T-cell (primary cell): ENCODE results near the gene RALB. TPM values are rescaled to one million over a fixed set of nuclear protein-coding genes. Genes with fewer than 3 reads are reported as not detected.

ENCODE experiments used
- ATAC-seq, 4 experiments: fragments of 200-7000 bp in 3 of 4; fragments of 150-1000 bp in 1 of 4; cut with Tn5 transposase; replicated peaks in 1 of 4; 1 replicate in 3 of 4; 2 replicates in 1 of 4; pipeline ENCODE4 v1.10.0; 2021; ENCODE audit warnings: moderate library complexity in 3 of 4, mild to moderate bottlenecking in 2 of 4, moderate number of reproducible peaks in 1 of 4
- CTCF ChIA-PET, 2 donors: fragments of 300-600 bp; sonication (Branson Sonifier 250); formaldehyde crosslinking; loops; one replicate each; lab custom pipeline; 2022; ENCODE audit warnings: antibody characterized with exemption in 2 of 2; lab: Charles Lee
- POLR2A ChIA-PET, 2 donors: fragments of 300-600 bp; sonication (Branson Sonifier 250); formaldehyde crosslinking; loops; one replicate each; lab custom pipeline; 2022; ENCODE audit warnings: antibody characterized with exemption in 2 of 2; lab: Charles Lee
- DNase-seq, 35 experiments: peaks; one replicate each; pipeline versions ENCODE4 v3.0.0 to v3.0.0-alpha.2; 2013 to 2023
- H3K27ac ChIP-seq: one replicate; pipeline ENCODE4 v1.5.1; 2013; ENCODE audit warnings: low read length
- H3K27me3 ChIP-seq, 2 experiments: replicated peaks in 1 of 2; 1 replicate in 1 of 2; 2 replicates in 1 of 2; pipeline versions ENCODE4 v1.6.1 to v1.7.0; 2013; ENCODE audit warnings: low read length in 1 of 2, mixed read lengths in 1 of 2; ENCODE audit not compliant: control insufficient read depth in 2 of 2, insufficient read depth in 2 of 2; ENCODE audit errors: extremely low read depth in 1 of 2
- H3K36me3 ChIP-seq, 2 donors: 1 replicate in 1 of 2; 2 replicates in 1 of 2; pipeline versions ENCODE4 v1.6.1 to v1.7.0; 2013; ENCODE audit warnings: low read length in 1 of 2; ENCODE audit not compliant: control insufficient read depth in 2 of 2, insufficient read depth in 1 of 2; ENCODE audit errors: extremely low read depth in 1 of 2
- H3K4me1 ChIP-seq, 2 experiments: 1 replicate in 1 of 2; 2 replicates in 1 of 2; pipeline versions ENCODE4 v1.6.1 to v1.7.0; 2013; ENCODE audit warnings: low read length in 2 of 2, mixed read lengths in 1 of 2; ENCODE audit not compliant: insufficient read depth in 2 of 2, control insufficient read depth in 1 of 2; ENCODE audit errors: extremely low read depth in 1 of 2
- H3K4me3 ChIP-seq, 2 donors: 1 replicate in 1 of 2; 2 replicates in 1 of 2; pipeline versions ENCODE4 v1.5.1 to v1.7.0; 2013; ENCODE audit warnings: mild to moderate bottlenecking in 2 of 2, low read length in 1 of 2, moderate library complexity in 1 of 2; ENCODE audit not compliant: control insufficient read depth in 1 of 2; ENCODE audit errors: extremely low read depth in 1 of 2
- H3K9me3 ChIP-seq: 2 replicates; pipeline ENCODE4 v1.7.0; 2013
- H3K27ac Mint-ChIP-seq, 2 donors: one replicate each; pipeline ENCODE4 v1.8.0; 2020 to 2021; ENCODE audit warnings: mild to moderate bottlenecking in 2 of 2, mixed read lengths in 2 of 2
- H3K27me3 Mint-ChIP-seq, 2 donors: one replicate each; pipeline ENCODE4 v1.8.0; 2021 to 2022; ENCODE audit warnings: mixed read lengths in 2 of 2
- H3K36me3 Mint-ChIP-seq: one replicate; pipeline ENCODE4 v1.8.0; 2021; ENCODE audit warnings: mixed read lengths
- H3K4me1 Mint-ChIP-seq, 3 donors: one replicate each; pipeline ENCODE4 v1.8.0; 2020 to 2022; ENCODE audit warnings: mixed read lengths in 3 of 3, mild to moderate bottlenecking in 1 of 3
- H3K4me3 Mint-ChIP-seq, 3 donors: one replicate each; pipeline ENCODE4 v1.8.0; 2020 to 2022; ENCODE audit warnings: mild to moderate bottlenecking in 3 of 3, mixed read lengths in 3 of 3, moderate library complexity in 3 of 3
- H3K9me3 Mint-ChIP-seq, 3 donors: one replicate each; pipeline ENCODE4 v1.8.0; 2020 to 2022; ENCODE audit warnings: mixed read lengths in 3 of 3
- WGBS: methylation state at CpG from one replicate; pipeline ENCODE4 v1.1.5; 2013; ENCODE audit warnings: missing lambda C conversion rate; ENCODE audit not compliant: insufficient coverage; 5-methylcytosine and 5-hydroxymethylcytosine counted together
- total RNA-seq, 35 experiments: library from RNA in 6 of 35; stranded (reverse) in 6 of 35; fragments of 120-200 nt in 1 of 35; gene quantifications; one replicate each; pipeline versions ENCODE4 v1.2.1 to v1.2.4 and lab custom pipeline; 2013 to 2026

RALB gene
- total RNA-seq, 5 donors from 2014 or later (not counting 1 experiment from before 2014, with no cell fraction given), result 10.3 to 20.1 (median 12.9) TPM

GRCh38 chr2:120206022-120206581, 46.5 kb upstream of the RALB start:
- ChIA-PET POLR2A (no interaction called here), CTCF (no interaction called here)
- WGBS, result 61% methylated on average over 7 of the region's 8 CpGs
- H3K4me3 ChIP-seq, result no peak overlapping the region
- H3K36me3 ChIP-seq, result no peaks in the 10 kb centered on the region
- Mint-ChIP-seq H3K4me1 (peaks cover 0 to 6% (median 4%) of the 10 kb centered on the region in 3 donors), H3K36me3 (no peaks in the 10 kb centered on the region), H3K4me3 (no peak overlapping the region), H3K27me3 (no peaks in the 10 kb centered on the region), H3K27ac (no peak overlapping the region), H3K9me3 (no peaks in the 10 kb centered on the region)
- no peak overlapping the region for H3K27ac ChIP-seq
- H3K27me3 ChIP-seq, result no peaks in the 10 kb centered on the region
- peak in 2 of 4 experiments; percentile 33 to 38 for ATAC-seq
- peaks cover 0 to 15% of the 10 kb centered on the region in 2 experiments for H3K4me1 ChIP-seq
- DNase-seq, result peak in 5 of 35 experiments; percentile 17 to 39 (median 23)
- H3K9me3 ChIP-seq, result no peaks in the 10 kb centered on the region

GRCh38 chr2:120208381-120209353, 44.0 kb upstream of the RALB start:
- WGBS, result 91% methylated on average over 6 of the region's 10 CpGs
- Histone ChIP-seq H3K9me3 (no peaks in the 10 kb centered on the region), H3K27ac (no peak overlapping the region)

GRCh38 chr2:120209427-120210269, 43.0 kb upstream of the RALB start:
- DNase-seq, result no peak
- H3K27me3 ChIP-seq, result no peaks in the 10 kb centered on the region
- H3K9me3 Mint-ChIP-seq, result no peaks in the 10 kb centered on the region
- H3K27me3 Mint-ChIP-seq, result no peaks in the 10 kb centered on the region
- no peaks in the 10 kb centered on the region for H3K36me3 ChIP-seq
- H3K4me1 ChIP-seq, result peaks cover 0 to 15% of the 10 kb centered on the region in 2 experiments
- H3K9me3 ChIP-seq, result no peaks in the 10 kb centered on the region
- H3K27ac ChIP-seq, result peak overlapping the region; percentile 40
- H3K27ac Mint-ChIP-seq, result peak overlapping the region; percentile 60 to 83
- peaks cover 0 to 6% (median 6%) of the 10 kb centered on the region in 3 donors for H3K4me1 Mint-ChIP-seq
- ChIA-PET POLR2A (no interaction called here), CTCF (no interaction called here)
- H3K36me3 Mint-ChIP-seq, result peaks cover 3% of the 10 kb centered on the region
- WGBS, result 81% methylated on average over 7 of the region's 12 CpGs
- no peak overlapping the region for H3K4me3 Mint-ChIP-seq
- H3K4me3 ChIP-seq, result no peak overlapping the region
- peak in 2 of 4 experiments; percentile 17 to 38 for ATAC-seq

More at GRCh38 chr2:120208381-120209353, 44.0 kb upstream of the RALB start:
- Histone ChIP-seq H3K4me1 (peaks cover 0 to 15% of the 10 kb centered on the region in 2 experiments), H3K4me3 (no peak overlapping the region), H3K27me3 (no peaks in the 10 kb centered on the region), H3K36me3 (no peaks in the 10 kb centered on the region)
- Mint-ChIP-seq H3K4me1 (peaks cover 0 to 6% (median 6%) of the 10 kb centered on the region in 3 donors), H3K9me3 (no peaks in the 10 kb centered on the region), H3K4me3 (no peak overlapping the region), H3K27ac (no peak overlapping the region), H3K36me3 (peaks cover 3% of the 10 kb centered on the region), H3K27me3 (no peaks in the 10 kb centered on the region)
- ChIA-PET POLR2A (interaction anchor here in 1 of 2 donors (0.6 kb wide), 2 partner anchors 25 to 111 kb away, joined by 3 to 6 read pairs; no protein-coding TSS in a partner anchor), CTCF (interaction anchor here in 1 of 2 donors (0.7 kb wide), 1 partner anchor 555 kb away, joined by 6 read pairs; no protein-coding TSS in a partner anchor)
- DNase-seq, result no peak
- no peak for ATAC-seq

- no peaks in the 10 kb centered on the region for H3K9me3 Mint-ChIP-seq
- no peak overlapping the region for H3K4me3 Mint-ChIP-seq
These were observed 42.4 kb upstream of the RALB start for GRCh38 chr2:120210270-120210693.

GRCh38 chr2:120218181-120218580, 34.5 kb upstream of the RALB start:
- 96% methylated on average over 4 of the region's 5 CpGs for WGBS
- H3K27ac ChIP-seq, result no peak overlapping the region
- Mint-ChIP-seq H3K27me3 (no peaks in the 10 kb centered on the region), H3K36me3 (peaks cover 45% of the 10 kb centered on the region), H3K4me3 (no peak overlapping the region), H3K9me3 (peaks cover 0 to 11% (median 6%) of the 10 kb centered on the region in 3 donors), H3K4me1 (peaks cover 28 to 38% (median 37%) of the 10 kb centered on the region in 3 donors), H3K27ac (no peak overlapping the region)
- DNase-seq (peak in 2 of 35 experiments; percentile 7 to 22), ATAC-seq (no peak)
- no peaks in the 10 kb centered on the region for H3K27me3 ChIP-seq
- ChIA-PET POLR2A (no interaction called here), CTCF (no interaction called here)
- peaks cover 0 to 19% of the 10 kb centered on the region in 2 experiments for H3K4me1 ChIP-seq
- H3K36me3 ChIP-seq, result peaks cover 0 to 4% of the 10 kb centered on the region in 2 donors
- H3K4me3 ChIP-seq, result no peak overlapping the region
- H3K9me3 ChIP-seq, result no peaks in the 10 kb centered on the region

More at GRCh38 chr2:120210270-120210693, 42.4 kb upstream of the RALB start:
- CTCF ChIA-PET, result no interaction called here
- no peak overlapping the region for H3K4me3 ChIP-seq
- peaks cover 3% of the 10 kb centered on the region for H3K36me3 Mint-ChIP-seq
- peak overlapping the region; percentile 61 to 83 for H3K27ac Mint-ChIP-seq
- H3K4me1 ChIP-seq, result peaks cover 0 to 15% of the 10 kb centered on the region in 2 experiments
- POLR2A ChIA-PET, result no interaction called here
- H3K4me1 Mint-ChIP-seq, result peaks cover 0 to 6% (median 6%) of the 10 kb centered on the region in 3 donors
- no peaks in the 10 kb centered on the region for H3K36me3 ChIP-seq
- no peaks in the 10 kb centered on the region for H3K27me3 Mint-ChIP-seq
- no peaks in the 10 kb centered on the region for H3K27me3 ChIP-seq
- DNase-seq (peak in 1 of 35 experiments; percentile 25), ATAC-seq (peak; percentile 63 to 83 (median 80))
- H3K9me3 ChIP-seq, result no peaks in the 10 kb centered on the region
- peak overlapping the region; percentile 40 for H3K27ac ChIP-seq
- WGBS, result 32% methylated on average over 4 of the region's 10 CpGs
